ENCODE results near the gene GPHN.

The GPHN gene

DNA sequence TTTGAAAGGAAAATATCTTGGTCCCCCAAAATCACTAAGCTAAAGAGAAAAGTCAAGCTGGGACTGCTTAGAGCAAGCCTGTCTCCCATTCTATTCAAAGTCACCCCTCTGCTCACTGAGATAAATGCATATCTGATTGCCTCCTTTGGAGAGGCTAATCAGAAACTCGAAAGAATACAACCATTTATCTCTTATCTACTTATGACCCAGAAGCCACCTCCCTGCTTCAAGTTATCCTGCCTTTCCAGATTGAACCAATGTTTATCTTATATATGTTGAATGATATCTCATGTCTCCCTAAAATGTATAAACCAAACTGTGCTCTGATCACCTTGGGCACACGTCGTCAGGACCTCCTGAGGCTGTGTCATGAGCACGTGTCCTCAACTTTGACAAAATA lies 36.4 kb upstream of the GPHN start:
- H3K27me3 ChIP-seq (ENCODE audit: control insufficient read depth, insufficient read depth, low read length): no peaks in the 10 kb centered on the region
- H3K9me3 ChIP-seq (ENCODE audit: control insufficient read depth, low read length): no peaks in the 10 kb centered on the region
- no peak overlapping the region for H2AFZ ChIP-seq
- TF ChIP-seq, protein P1, sequence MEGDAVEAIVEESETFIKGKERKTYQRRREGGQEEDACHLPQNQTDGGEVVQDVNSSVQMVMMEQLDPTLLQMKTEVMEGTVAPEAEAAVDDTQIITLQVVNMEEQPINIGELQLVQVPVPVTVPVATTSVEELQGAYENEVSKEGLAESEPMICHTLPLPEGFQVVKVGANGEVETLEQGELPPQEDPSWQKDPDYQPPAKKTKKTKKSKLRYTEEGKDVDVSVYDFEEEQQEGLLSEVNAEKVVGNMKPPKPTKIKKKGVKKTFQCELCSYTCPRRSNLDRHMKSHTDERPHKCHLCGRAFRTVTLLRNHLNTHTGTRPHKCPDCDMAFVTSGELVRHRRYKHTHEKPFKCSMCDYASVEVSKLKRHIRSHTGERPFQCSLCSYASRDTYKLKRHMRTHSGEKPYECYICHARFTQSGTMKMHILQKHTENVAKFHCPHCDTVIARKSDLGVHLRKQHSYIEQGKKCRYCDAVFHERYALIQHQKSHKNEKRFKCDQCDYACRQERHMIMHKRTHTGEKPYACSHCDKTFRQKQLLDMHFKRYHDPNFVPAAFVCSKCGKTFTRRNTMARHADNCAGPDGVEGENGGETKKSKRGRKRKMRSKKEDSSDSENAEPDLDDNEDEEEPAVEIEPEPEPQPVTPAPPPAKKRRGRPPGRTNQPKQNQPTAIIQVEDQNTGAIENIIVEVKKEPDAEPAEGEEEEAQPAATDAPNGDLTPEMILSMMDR (IDR thresholded peaks at IDR 0.05): no peak
- H3K27ac ChIP-seq: no peak overlapping the region
- H3K4me2 ChIP-seq (ENCODE audit: low read length): no peak overlapping the region
- H3K4me1 ChIP-seq: no peaks in the 10 kb centered on the region
- no peak overlapping the region for H3K9ac ChIP-seq
- no peaks in the 10 kb centered on the region for H3K79me2 ChIP-seq
- no peaks in the 10 kb centered on the region for H3K36me3 ChIP-seq (ENCODE audit: control insufficient read depth, insufficient read depth, low read length)
- no peak overlapping the region for H3K4me3 ChIP-seq (ENCODE audit: low read depth, low read length)

DNA sequence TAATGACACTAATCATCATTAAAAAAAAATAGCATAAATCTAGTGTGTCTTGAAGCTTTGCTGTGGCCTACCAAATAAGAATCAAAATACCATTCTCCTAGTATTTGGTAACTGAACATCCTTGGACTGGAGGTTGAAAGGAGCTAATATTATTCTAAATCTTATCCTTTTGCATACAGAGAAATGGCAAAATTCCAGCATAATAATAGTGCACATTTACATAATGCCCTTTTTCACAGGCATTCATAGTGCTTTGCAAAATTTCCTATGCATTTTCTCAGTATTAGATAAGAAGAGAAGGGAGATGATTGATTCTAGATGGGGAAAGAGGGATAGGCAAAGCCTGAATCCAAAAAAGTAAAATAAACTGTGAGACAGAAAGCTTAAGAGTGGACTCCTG lies 35.7 kb upstream of the GPHN start:
- no peak overlapping the region for H3K4me2 ChIP-seq (ENCODE audit: low read length)
- H2AFZ ChIP-seq: no peak overlapping the region
- no peaks in the 10 kb centered on the region for H3K4me1 ChIP-seq
- H3K79me2 ChIP-seq: no peaks in the 10 kb centered on the region
- H3K9ac ChIP-seq: no peak overlapping the region
- H3K36me3 ChIP-seq (ENCODE audit: control insufficient read depth, insufficient read depth, low read length): no peaks in the 10 kb centered on the region
- no peaks in the 10 kb centered on the region for H3K9me3 ChIP-seq (ENCODE audit: control insufficient read depth, low read length)
- no peaks in the 10 kb centered on the region for H3K27me3 ChIP-seq (ENCODE audit: control insufficient read depth, insufficient read depth, low read length)
- H3K27ac ChIP-seq: no peak overlapping the region
- no peak overlapping the region for H3K4me3 ChIP-seq (ENCODE audit: low read depth, low read length)
- TF ChIP-seq, protein P1 (IDR thresholded peaks at IDR 0.05): no peak

DNA sequence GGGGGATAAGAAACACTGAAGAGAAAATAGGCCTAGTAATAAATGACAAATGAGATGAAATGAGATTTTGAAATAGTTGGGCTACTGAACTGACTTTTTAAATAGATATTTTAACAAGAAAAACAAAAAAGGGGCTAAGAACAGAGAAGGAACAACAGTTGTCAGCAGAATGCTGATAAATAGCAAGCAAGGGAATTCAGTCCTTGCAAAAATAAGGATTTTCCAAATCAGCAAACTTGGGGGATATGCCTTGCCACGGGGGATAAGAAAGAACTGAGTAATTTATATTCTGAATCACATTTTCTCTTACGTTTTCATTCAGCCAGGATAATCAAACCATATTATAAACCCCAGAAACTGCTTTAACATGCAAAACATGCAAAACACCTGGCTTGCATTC lies 34.7 kb upstream of the GPHN start:
- TF ChIP-seq, protein P1 (IDR thresholded peaks at IDR 0.05): no peak

DNA sequence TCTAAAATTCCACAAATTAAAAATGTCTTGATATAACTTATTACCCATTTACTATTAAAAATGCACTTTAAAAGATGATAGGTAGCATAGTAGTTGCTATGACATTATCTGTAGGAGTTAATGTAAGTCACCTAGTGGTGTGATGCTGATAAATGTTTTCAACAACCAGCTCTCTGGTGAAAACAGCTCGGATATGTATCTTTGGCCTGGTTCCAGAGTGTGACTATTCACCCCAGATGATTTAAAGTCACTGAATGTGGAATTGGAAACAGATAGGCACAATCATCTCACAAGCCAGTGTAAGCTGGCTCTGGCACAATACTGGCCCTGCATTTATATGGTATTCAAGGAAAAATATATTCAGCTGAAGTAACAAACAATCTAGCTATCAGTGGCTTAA lies 31.0 kb upstream of the GPHN start:
- H3K79me2 ChIP-seq: no peaks in the 10 kb centered on the region
- no peak overlapping the region for H3K4me2 ChIP-seq (ENCODE audit: low read length)
- H3K27me3 ChIP-seq (ENCODE audit: control insufficient read depth, insufficient read depth, low read length): no peaks in the 10 kb centered on the region
- no peak overlapping the region for H2AFZ ChIP-seq
- no peaks in the 10 kb centered on the region for H3K4me1 ChIP-seq
- H3K27ac ChIP-seq: no peak overlapping the region
- H3K4me3 ChIP-seq (ENCODE audit: low read depth, low read length): no peak overlapping the region
- no peak overlapping the region for H3K9ac ChIP-seq
- TF ChIP-seq, protein P1 (IDR thresholded peaks at IDR 0.05): no peak
- H3K36me3 ChIP-seq (ENCODE audit: control insufficient read depth, insufficient read depth, low read length): no peaks in the 10 kb centered on the region
- no peaks in the 10 kb centered on the region for H3K9me3 ChIP-seq (ENCODE audit: control insufficient read depth, low read length)

More for the DNA sequence above, 34.7 kb upstream of the GPHN start:
- H3K27me3 ChIP-seq (ENCODE audit: control insufficient read depth, insufficient read depth, low read length): no peaks in the 10 kb centered on the region
- no peaks in the 10 kb centered on the region for H3K4me1 ChIP-seq
- no peak overlapping the region for H3K27ac ChIP-seq
- H3K4me2 ChIP-seq (ENCODE audit: low read length): no peak overlapping the region
- no peaks in the 10 kb centered on the region for H3K36me3 ChIP-seq (ENCODE audit: control insufficient read depth, insufficient read depth, low read length)
- no peaks in the 10 kb centered on the region for H3K9me3 ChIP-seq (ENCODE audit: control insufficient read depth, low read length)
- H3K9ac ChIP-seq: no peak overlapping the region
- no peaks in the 10 kb centered on the region for H3K79me2 ChIP-seq
- H3K4me3 ChIP-seq (ENCODE audit: low read depth, low read length): no peak overlapping the region
- H2AFZ ChIP-seq: no peak overlapping the region

DNA sequence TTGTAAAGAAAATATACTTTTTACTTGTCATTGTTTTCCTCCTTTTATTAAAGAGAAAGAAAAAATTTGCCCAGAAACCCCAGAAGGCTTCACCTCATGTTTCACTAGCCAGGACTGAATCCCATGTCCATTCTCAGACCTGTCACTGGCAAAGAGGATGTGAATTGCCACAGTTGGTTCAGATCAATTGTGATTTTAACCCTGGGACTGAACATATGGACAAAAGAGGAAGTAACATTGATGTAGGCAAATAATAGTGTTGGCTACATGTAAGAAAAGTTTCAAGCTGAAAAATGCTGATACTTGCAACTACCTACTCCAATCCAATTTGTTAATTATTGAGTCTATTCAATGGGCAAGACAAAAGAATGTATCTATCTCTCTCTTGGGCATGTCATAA lies 30.4 kb upstream of the GPHN start:
- Histone ChIP-seq H3K4me3 (ENCODE audit: low read depth, low read length) (no peak overlapping the region), H3K79me2 (no peaks in the 10 kb centered on the region), H3K27me3 (ENCODE audit: control insufficient read depth, insufficient read depth, low read length) (no peaks in the 10 kb centered on the region), H2AFZ (no peak overlapping the region), H3K27ac (no peak overlapping the region), H3K36me3 (ENCODE audit: control insufficient read depth, insufficient read depth, low read length) (no peaks in the 10 kb centered on the region), H3K9ac (no peak overlapping the region), H3K4me1 (no peaks in the 10 kb centered on the region), H3K9me3 (ENCODE audit: control insufficient read depth, low read length) (no peaks in the 10 kb centered on the region), H3K4me2 (ENCODE audit: low read length) (no peak overlapping the region)
- TF ChIP-seq, protein P1 (IDR thresholded peaks at IDR 0.05): no peak
